Activated CD4-positive, alpha-beta T cell treated with anti-CD3 and anti-CD28 coated beads, Interleukin-2, amount 10 ng/mL, durations not matched to agents 24 days and 14 days (primary cell): Measurements from ENCODE around the gene COL20A1. TPM values are rescaled to one million over a fixed set of nuclear protein-coding genes. Genes with fewer than 3 reads are reported as not detected.
"Not testable (repeated sequence)": the region's sequence is repeated elsewhere in the genome, so short reads cannot be mapped to it uniquely, and the experiment has no call there.

ENCODE experiments used
- DNase-seq: peaks from one replicate; pipeline ENCODE4 v3.0.0; 2022
- H3K27ac Mint-ChIP-seq: one replicate; pipeline ENCODE4 v1.8.0; 2022; ENCODE audit warnings: mild to moderate bottlenecking, mixed read lengths
- H3K27me3 Mint-ChIP-seq: one replicate; pipeline ENCODE4 v1.8.0; 2022; ENCODE audit warnings: mixed read lengths
- H3K36me3 Mint-ChIP-seq: one replicate; pipeline ENCODE4 v1.8.0; 2022; ENCODE audit warnings: low read depth, mild to moderate bottlenecking, mixed read lengths
- H3K4me1 Mint-ChIP-seq: one replicate; pipeline ENCODE4 v1.8.0; 2021; ENCODE audit warnings: mixed read lengths
- H3K4me3 Mint-ChIP-seq: one replicate; pipeline ENCODE4 v1.8.0; 2022; ENCODE audit warnings: mild to moderate bottlenecking, moderate library complexity, mixed read lengths
- H3K9me3 Mint-ChIP-seq: one replicate; pipeline ENCODE4 v1.8.0; 2021; ENCODE audit warnings: mixed read lengths
- intact Hi-C: fragments of 100-400 bp; cut with micrococcal nuclease; formaldehyde crosslinking; loops from one replicate; pipeline ENCODE4 v1.15.1; 2023
- total RNA-seq: library from RNA; stranded (reverse); gene quantifications from 2 replicates; pipeline ENCODE4 v1.2.3, GENCODE V29; 2022

The COL20A1 gene
- total RNA-seq, 1 donor from 2014 or later: not detected

- no peaks in the 10 kb centered on the region for H3K4me1 Mint-ChIP-seq
- H3K36me3 Mint-ChIP-seq: no peaks in the 10 kb centered on the region
- DNase-seq: no peak
- peaks cover 8% of the 10 kb centered on the region for H3K27me3 Mint-ChIP-seq
- intact Hi-C loops: no loop called here
- no peak overlapping the region for H3K27ac Mint-ChIP-seq
- peaks cover 7% of the 10 kb centered on the region for H3K9me3 Mint-ChIP-seq
- H3K4me3 Mint-ChIP-seq: no peak overlapping the region
Measured at GRCh38 chr20:63335711-63336110, 42.7 kb downstream of the COL20A1 start.

- no peak overlapping the region for H3K27ac Mint-ChIP-seq
- H3K9me3 Mint-ChIP-seq: peaks cover 7% of the 10 kb centered on the region
- H3K27me3 Mint-ChIP-seq: peaks cover 8% of the 10 kb centered on the region
- H3K36me3 Mint-ChIP-seq: no peaks in the 10 kb centered on the region
- intact Hi-C loops: no loop called here
- no peak overlapping the region for H3K4me3 Mint-ChIP-seq
- DNase-seq: no peak
- H3K4me1 Mint-ChIP-seq: no peaks in the 10 kb centered on the region
Measured at GRCh38 chr20:63336232-63336752, 43.3 kb downstream of the COL20A1 start.

- Mint-ChIP-seq H3K4me1 (no peaks in the 10 kb centered on the region), H3K27me3 (peaks cover 8% of the 10 kb centered on the region), H3K36me3 (no peaks in the 10 kb centered on the region), H3K4me3 (no peak overlapping the region), H3K27ac (no peak overlapping the region), H3K9me3 (no peaks in the 10 kb centered on the region)
- DNase-seq: no peak
- intact Hi-C loops: no loop called here
Measured at GRCh38 chr20:63337786-63338420, 44.9 kb downstream of the COL20A1 start.

- H3K4me1 Mint-ChIP-seq, intact Hi-C loops, H3K27ac Mint-ChIP-seq, H3K4me3 Mint-ChIP-seq, H3K9me3 Mint-ChIP-seq, H3K27me3 Mint-ChIP-seq, DNase-seq, H3K36me3 Mint-ChIP-seq: not testable (repeated sequence)
Measured at GRCh38 chr20:63339154-63340094, 46.4 kb downstream of the COL20A1 start.

- not testable (repeated sequence) for H3K27me3 Mint-ChIP-seq
Measured at GRCh38 chr20:63340158-63340688, 47.2 kb downstream of the COL20A1 start.

GRCh38 chr20:63342561-63343459 is 49.8 kb downstream of the COL20A1 start:
- H3K27me3 Mint-ChIP-seq: peaks cover 5% of the 10 kb centered on the region
- intact Hi-C loops: no loop called here
- H3K4me3 Mint-ChIP-seq: no peak overlapping the region
- no peak for DNase-seq
- no peak overlapping the region for H3K27ac Mint-ChIP-seq
- no peaks in the 10 kb centered on the region for H3K4me1 Mint-ChIP-seq
- H3K9me3 Mint-ChIP-seq: no peaks in the 10 kb centered on the region
- H3K36me3 Mint-ChIP-seq: no peaks in the 10 kb centered on the region

More at GRCh38 chr20:63340158-63340688, 47.2 kb downstream of the COL20A1 start:
- DNase-seq, H3K4me1 Mint-ChIP-seq, H3K27ac Mint-ChIP-seq, H3K36me3 Mint-ChIP-seq, H3K9me3 Mint-ChIP-seq, H3K4me3 Mint-ChIP-seq, intact Hi-C loops: not testable (repeated sequence)

GRCh38 chr20:63343460-63344445 is 50.8 kb downstream of the COL20A1 start:
- Mint-ChIP-seq H3K27ac (no peak overlapping the region), H3K4me3 (no peak overlapping the region), H3K27me3 (no peaks in the 10 kb centered on the region), H3K36me3 (no peaks in the 10 kb centered on the region), H3K4me1 (no peaks in the 10 kb centered on the region), H3K9me3 (no peaks in the 10 kb centered on the region)
- no peak for DNase-seq
- intact Hi-C loops: no loop called here

- no peaks in the 10 kb centered on the region for H3K36me3 Mint-ChIP-seq
- intact Hi-C loops: no loop called here
- no peak for DNase-seq
- no peaks in the 10 kb centered on the region for H3K4me1 Mint-ChIP-seq
- H3K9me3 Mint-ChIP-seq: no peaks in the 10 kb centered on the region
- no peaks in the 10 kb centered on the region for H3K27me3 Mint-ChIP-seq
- H3K27ac Mint-ChIP-seq: no peak overlapping the region
- H3K4me3 Mint-ChIP-seq: no peak overlapping the region
Measured at GRCh38 chr20:63344616-63345327, 51.8 kb downstream of the COL20A1 start.

GRCh38 chr20:63345328-63346100 is 52.5 kb downstream of the COL20A1 start:
- Mint-ChIP-seq H3K27me3 (no peaks in the 10 kb centered on the region), H3K9me3 (peaks cover 4% of the 10 kb centered on the region), H3K36me3 (peaks cover 3% of the 10 kb centered on the region), H3K4me3 (no peak overlapping the region), H3K27ac (no peak overlapping the region), H3K4me1 (no peaks in the 10 kb centered on the region)
- no peak for DNase-seq
- intact Hi-C loops: no loop called here

- no peaks in the 10 kb centered on the region for H3K4me1 Mint-ChIP-seq
- peaks cover 3% of the 10 kb centered on the region for H3K36me3 Mint-ChIP-seq
- peaks cover 4% of the 10 kb centered on the region for H3K9me3 Mint-ChIP-seq
- H3K27ac Mint-ChIP-seq: no peak overlapping the region
- H3K4me3 Mint-ChIP-seq: no peak overlapping the region
- DNase-seq: no peak
- no peaks in the 10 kb centered on the region for H3K27me3 Mint-ChIP-seq
- intact Hi-C loops: no loop called here
Measured at GRCh38 chr20:63346131-63347080, 53.4 kb downstream of the COL20A1 start.
